SK-N-SH treated with all-trans-retinoic acid at 6 μM for 48 hours (cell line): ENCODE results near the gene PKIG.

Experiments
- ATAC-seq: fragments of 200-7000 bp; cut with Tn5 transposase; 3 replicates; pipeline ENCODE4 v1.9.1; 2020; ENCODE audit warnings: mild to moderate bottlenecking, moderate library complexity
- BACH2 ChIP-seq: fragments of 250-450 bp; sonication (Bioruptor Pico); IDR thresholded peaks from 2 replicates; pipeline ENCODE4 v1.9.0; 2021; ENCODE audit warnings: mild to moderate bottlenecking, borderline replicate concordance
- CREB5 ChIP-seq: fragments of 250-450 bp; sonication (Bioruptor Pico); IDR thresholded peaks from 2 replicates; pipeline ENCODE4 v1.5.1; 2020; ENCODE audit warnings: low read depth, mild to moderate bottlenecking, moderate library complexity
- CSDC2 ChIP-seq: fragments of 250-450 bp; sonication (Bioruptor Pico); IDR thresholded peaks from 2 replicates; pipeline ENCODE4 v1.5.0; 2020; ENCODE audit warnings: mild to moderate bottlenecking, moderate library complexity
- CSRNP3 ChIP-seq: fragments of 250-450 bp; sonication (Bioruptor Pico); IDR thresholded peaks from 2 replicates; pipeline ENCODE4 v1.5.1; 2021; ENCODE audit warnings: mild to moderate bottlenecking, moderate library complexity
- ESRRG ChIP-seq: fragments of 250-450 bp; sonication (Bioruptor Pico); IDR thresholded peaks from 2 replicates; pipeline ENCODE4 v1.6.1; 2021; ENCODE audit warnings: mild to moderate bottlenecking
- GLIS3 ChIP-seq: fragments of 250-450 bp; sonication (Bioruptor Pico); IDR thresholded peaks from 2 replicates; pipeline ENCODE4 v1.5.0; 2020; ENCODE audit warnings: mild to moderate bottlenecking, moderate library complexity
- ISL1 ChIP-seq: fragments of 250-450 bp; sonication (Bioruptor Pico); IDR thresholded peaks from 2 replicates; pipeline ENCODE4 v2.1.2; 2022; ENCODE audit warnings: mild to moderate bottlenecking, moderate library complexity
- OSR1 ChIP-seq: fragments of 250-450 bp; sonication (Bioruptor Pico); IDR thresholded peaks from 2 replicates; pipeline ENCODE4 v1.8.0; 2022; ENCODE audit warnings: moderate library complexity, mild to moderate bottlenecking, inconsistent platforms
- PATZ1 ChIP-seq: fragments of 250-450 bp; sonication (Bioruptor Pico); IDR thresholded peaks from 2 replicates; pipeline ENCODE4 v1.8.0; 2020; ENCODE audit warnings: mild to moderate bottlenecking, moderate library complexity, borderline replicate concordance
- POU6F1 ChIP-seq: fragments of 250-450 bp; sonication (Bioruptor Pico); IDR thresholded peaks from 2 replicates; pipeline ENCODE4 v1.8.0; 2021; ENCODE audit warnings: low read depth, mild to moderate bottlenecking, moderate library complexity, borderline replicate concordance
- RARB ChIP-seq: fragments of 250-450 bp; sonication (Bioruptor Pico); IDR thresholded peaks from 2 replicates; pipeline ENCODE4 v1.8.0; 2021; ENCODE audit warnings: mild to moderate bottlenecking, moderate library complexity
- TOX ChIP-seq: fragments of 250-450 bp; sonication (Bioruptor Pico); IDR thresholded peaks from 2 replicates; pipeline ENCODE4 v1.8.0; 2021; ENCODE audit warnings: mild to moderate bottlenecking, moderate library complexity, borderline replicate concordance
- TSHZ2 ChIP-seq: fragments of 250-450 bp; sonication (Bioruptor Pico); IDR thresholded peaks from 2 replicates; pipeline ENCODE4 v1.5.0; 2020; ENCODE audit warnings: mild to moderate bottlenecking, moderate library complexity
- ZC3H10 ChIP-seq: fragments of 250-450 bp; sonication (Bioruptor Pico); IDR thresholded peaks from 2 replicates; pipeline ENCODE4 v1.5.1; 2021; ENCODE audit warnings: mild to moderate bottlenecking, moderate library complexity
- ZFP3 ChIP-seq: fragments of 250-450 bp; sonication (Bioruptor Pico); IDR thresholded peaks from 2 replicates; pipeline ENCODE4 v1.5.0; 2020; ENCODE audit warnings: mild to moderate bottlenecking, moderate library complexity
- ZFP30 ChIP-seq: fragments of 450-650 bp; formaldehyde crosslinking; IDR thresholded peaks from 2 replicates; pipeline ENCODE4 v1.5.0; 2022; ENCODE audit warnings: mild to moderate bottlenecking, moderate library complexity
- ZNF565 ChIP-seq: fragments of 450-650 bp; formaldehyde crosslinking; conservative IDR thresholded peaks from 2 replicates; pipeline ENCODE4 v1.5.0; 2020; ENCODE audit warnings: low read depth, mild to moderate bottlenecking, moderate library complexity
- ZNF70 ChIP-seq: fragments of 450-650 bp; formaldehyde crosslinking; IDR thresholded peaks from 2 replicates; pipeline ENCODE4 v1.5.0; 2020; ENCODE audit warnings: mild to moderate bottlenecking, moderate library complexity
- ZNF8 ChIP-seq: fragments of 450-650 bp; formaldehyde crosslinking; IDR thresholded peaks from 2 replicates; pipeline ENCODE4 v1.5.0; 2020; ENCODE audit warnings: mild to moderate bottlenecking, moderate library complexity

The PKIG gene

GRCh38 chr20:44579313-44580081, 2.9 kb upstream of the PKIG start (continued):
- no peak for TF ChIP-seq OSR1 (CRISPR knock-in tag)

- no peak for ATAC-seq
- no peak for TF ChIP-seq PATZ1
- no peak for TF ChIP-seq GLIS3 (CRISPR knock-in tag)
- no peak for TF ChIP-seq ZNF565
- TF ChIP-seq ZNF70 (CRISPR knock-in tag) = no peak
- TF ChIP-seq RARB (CRISPR knock-in tag) = no peak
- no peak for TF ChIP-seq ZFP3 (CRISPR knock-in tag)
- TF ChIP-seq POU6F1 (CRISPR knock-in tag) = no peak
- no peak for TF ChIP-seq ZFP30 (CRISPR knock-in tag)
- no peak for TF ChIP-seq CSRNP3 (CRISPR knock-in tag)
- TF ChIP-seq ESRRG = no peak
- no peak for TF ChIP-seq TSHZ2
- no peak for TF ChIP-seq TOX (CRISPR knock-in tag)
- TF ChIP-seq CSDC2 (CRISPR knock-in tag) = no peak
- no peak for TF ChIP-seq CREB5 (CRISPR knock-in tag)
Observed at GRCh38 chr20:44580581-44581268, 1.7 kb upstream of the PKIG start.

- ATAC-seq = no peak
- no peak for TF ChIP-seq PATZ1
- no peak for TF ChIP-seq GLIS3 (CRISPR knock-in tag)
- TF ChIP-seq ZC3H10 (CRISPR knock-in tag) = no peak
- TF ChIP-seq ZNF8 (CRISPR knock-in tag) = no peak
- no peak for TF ChIP-seq ZNF565
- no peak for TF ChIP-seq POU6F1 (CRISPR knock-in tag)
- TF ChIP-seq BACH2 = no peak
- TF ChIP-seq ZNF70 (CRISPR knock-in tag) = no peak
- no peak for TF ChIP-seq TOX (CRISPR knock-in tag)
- TF ChIP-seq ISL1 = no peak
- no peak for TF ChIP-seq ZFP30 (CRISPR knock-in tag)
- no peak for TF ChIP-seq CSDC2 (CRISPR knock-in tag)
- no peak for TF ChIP-seq CSRNP3 (CRISPR knock-in tag)
- TF ChIP-seq, all 23 proteins: peak for 0
Observed at GRCh38 chr20:44581515-44581914, 864 bp upstream of the PKIG start.
